ENCODE measurements around the gene YIPF2.

- TF ChIP-seq POLR2A (IDR thresholded peaks at IDR 0.05; ENCODE audit: low read length) (no peak), GATA1 (IDR thresholded peaks at IDR 0.05; ENCODE audit: low read depth, low read length) (no peak)
Measured at GRCh38 chr19:10965398-10965797, 37.0 kb upstream of the YIPF2 start.

Data from erythroblast (primary cell).